Sigmoid colon (tissue), 4 donors: ENCODE data around the gene GBF1.

Source experiments
- CTCF ChIP-seq, 4 experiments: fragments of 450-650 bp in 3 of 4; fragments of 200-600 bp in 1 of 4; IDR thresholded peaks; one replicate each; pipeline ENCODE4 v1.5.1; 2016 to 2019; ENCODE audit warnings: antibody characterized with exemption in 4 of 4, mild to moderate bottlenecking in 3 of 4, moderate library complexity in 2 of 4
- EP300 ChIP-seq, 4 donors: sonication (generic); formaldehyde crosslinking; IDR thresholded peaks; one replicate each; pipeline ENCODE4 v1.6.1; 2017; ENCODE audit warnings: antibody characterized with exemption in 4 of 4
- POLR2A ChIP-seq, 2 donors: fragments of 450-650 bp; IDR thresholded peaks; one replicate each; pipeline ENCODE4 v1.6.1; 2016; ENCODE audit warnings: antibody characterized with exemption in 2 of 2, mild to moderate bottlenecking in 2 of 2, moderate library complexity in 2 of 2
- POLR2AphosphoS5 ChIP-seq, 4 donors: sonication (generic); formaldehyde crosslinking; IDR thresholded peaks; one replicate each; pipeline ENCODE4 v1.6.1; 2017; ENCODE audit warnings: antibody characterized with exemption in 4 of 4

GRCh38 chr10:102394801-102395399 is 149.6 kb downstream of the GBF1 start:
- no peak for TF ChIP-seq CTCF (IDR thresholded peaks at IDR 0.05)
- TF ChIP-seq POLR2A (IDR thresholded peaks at IDR 0.05) = no peak
- TF ChIP-seq EP300 (IDR thresholded peaks at IDR 0.05) = no peak
- TF ChIP-seq POLR2AphosphoS5 (IDR thresholded peaks at IDR 0.05) = no peak
